HUES6 (cell line): ENCODE measurements around the gene OR4F15.
"Not testable (repeated sequence)": the region's sequence is repeated elsewhere in the genome, so short reads cannot be mapped to it uniquely, and the experiment has no call there.

Experiments
- H3K27ac ChIP-seq: 2 replicates; pipeline ENCODE4 v1.7.0; 2013; ENCODE audit warnings: low read depth, mild to moderate bottlenecking, low read length, inconsistent platforms
- H3K27me3 ChIP-seq: 2 replicates; pipeline ENCODE4 v1.6.1; 2013; ENCODE audit warnings: low read length; ENCODE audit not compliant: control insufficient read depth, insufficient read depth
- H3K36me3 ChIP-seq: 2 replicates; pipeline ENCODE4 v1.6.1; 2013; ENCODE audit warnings: low read length; ENCODE audit not compliant: control insufficient read depth, insufficient read depth
- H3K4me1 ChIP-seq: 2 replicates; pipeline ENCODE4 v1.6.1; 2013; ENCODE audit warnings: low read length; ENCODE audit not compliant: control insufficient read depth, insufficient read depth
- H3K4me3 ChIP-seq: 2 replicates; pipeline ENCODE4 v1.5.1; 2013; ENCODE audit warnings: low read depth, low read length
- H3K9ac ChIP-seq: one replicate; pipeline ENCODE4 v1.6.1; 2013; ENCODE audit warnings: mild to moderate bottlenecking, low read length
- H3K9me3 ChIP-seq: 2 replicates; pipeline ENCODE4 v1.6.1; 2013; ENCODE audit warnings: low read depth, low read length; ENCODE audit not compliant: control insufficient read depth, insufficient read depth

OR4F15 gene

GRCh38 chr15:101784644-101785043, 27.4 kb upstream of the OR4F15 start:
- H3K27ac ChIP-seq, result no peak overlapping the region
- no peak overlapping the region for H3K4me3 ChIP-seq
- no peaks in the 10 kb centered on the region for H3K9me3 ChIP-seq
- H3K27me3 ChIP-seq, result no peaks in the 10 kb centered on the region
- H3K9ac ChIP-seq, result no peak overlapping the region
- no peaks in the 10 kb centered on the region for H3K36me3 ChIP-seq
- H3K4me1 ChIP-seq, result no peaks in the 10 kb centered on the region

- not testable (repeated sequence) for H3K9ac ChIP-seq, H3K4me1 ChIP-seq, H3K27me3 ChIP-seq, H3K36me3 ChIP-seq, H3K9me3 ChIP-seq, H3K27ac ChIP-seq, H3K4me3 ChIP-seq
These were observed 25.6 kb upstream of the OR4F15 start for GRCh38 chr15:101786422-101786821.

- not testable (repeated sequence) for H3K27ac ChIP-seq, H3K4me1 ChIP-seq, H3K27me3 ChIP-seq
These were observed 24.0 kb upstream of the OR4F15 start for GRCh38 chr15:101788001-101788400.

GRCh38 chr15:101788503-101789269, 23.3 kb upstream of the OR4F15 start:
- not testable (repeated sequence) for H3K4me1 ChIP-seq, H3K27ac ChIP-seq, H3K4me3 ChIP-seq, H3K9me3 ChIP-seq, H3K27me3 ChIP-seq, H3K9ac ChIP-seq, H3K36me3 ChIP-seq

More at GRCh38 chr15:101788001-101788400, 24.0 kb upstream of the OR4F15 start:
- H3K9ac ChIP-seq, H3K4me3 ChIP-seq, H3K9me3 ChIP-seq, H3K36me3 ChIP-seq: not testable (repeated sequence)

GRCh38 chr15:101790748-101791147, 21.3 kb upstream of the OR4F15 start:
- not testable (repeated sequence) for H3K27me3 ChIP-seq, H3K9me3 ChIP-seq, H3K4me1 ChIP-seq, H3K4me3 ChIP-seq, H3K9ac ChIP-seq, H3K36me3 ChIP-seq, H3K27ac ChIP-seq

- not testable (repeated sequence) for H3K9me3 ChIP-seq, H3K36me3 ChIP-seq, H3K27me3 ChIP-seq, H3K27ac ChIP-seq, H3K9ac ChIP-seq, H3K4me3 ChIP-seq, H3K4me1 ChIP-seq
These were observed 18.0 kb upstream of the OR4F15 start for GRCh38 chr15:101793981-101794380.

- H3K9me3 ChIP-seq, result no peaks in the 10 kb centered on the region
- H3K36me3 ChIP-seq, result no peaks in the 10 kb centered on the region
- H3K4me1 ChIP-seq, result no peaks in the 10 kb centered on the region
- no peak overlapping the region for H3K27ac ChIP-seq
- no peaks in the 10 kb centered on the region; the same call in 1 of the 2 replicates for H3K27me3 ChIP-seq
- H3K9ac ChIP-seq, result no peak overlapping the region
- H3K4me3 ChIP-seq, result no peak overlapping the region
These were observed 16.5 kb upstream of the OR4F15 start for GRCh38 chr15:101795455-101795854.

- no peaks in the 10 kb centered on the region; the same call in 1 of the 2 replicates for H3K27me3 ChIP-seq
- no peaks in the 10 kb centered on the region for H3K36me3 ChIP-seq
- no peak overlapping the region for H3K27ac ChIP-seq
- no peak overlapping the region for H3K9ac ChIP-seq
- H3K4me1 ChIP-seq, result no peaks in the 10 kb centered on the region
- H3K9me3 ChIP-seq, result no peaks in the 10 kb centered on the region
- H3K4me3 ChIP-seq, result no peak overlapping the region
These were observed 12.3 kb upstream of the OR4F15 start for GRCh38 chr15:101799665-101800064.

- H3K4me3 ChIP-seq, result no peak overlapping the region
- H3K9me3 ChIP-seq, result no peaks in the 10 kb centered on the region
- H3K36me3 ChIP-seq, result no peaks in the 10 kb centered on the region
- H3K27ac ChIP-seq, result no peak overlapping the region
- no peaks in the 10 kb centered on the region for H3K4me1 ChIP-seq
- H3K9ac ChIP-seq, result no peak overlapping the region
- H3K27me3 ChIP-seq, result no peaks in the 10 kb centered on the region; the same call in 1 of the 2 replicates
These were observed 11.0 kb upstream of the OR4F15 start for GRCh38 chr15:101801048-101801447.

GRCh38 chr15:101803209-101803608, 8.8 kb upstream of the OR4F15 start, which contains the start of gene OR4F6:
OR4F6 (plus strand) TSS chr15:101803509; CDS start chr15:101805720, 2,211 bp downstream.
- no peak within 1 kb of the TSS for H3K9ac ChIP-seq
- no peaks in the 10 kb centered on the region for H3K9me3 ChIP-seq
- H3K27me3 ChIP-seq, result no peaks in the 10 kb centered on the region; the same call in 1 of the 2 replicates
- no peaks in the 10 kb centered on the region for H3K4me1 ChIP-seq
- H3K4me3 ChIP-seq, result no peak within 1 kb of the TSS
- no peak within 1 kb of the TSS for H3K27ac ChIP-seq
- no peaks in the 10 kb centered on the region for H3K36me3 ChIP-seq

GRCh38 chr15:101803676-101804075, 8.3 kb upstream of the OR4F15 start:
- Histone ChIP-seq H3K9me3 (no peaks in the 10 kb centered on the region), H3K4me1 (no peaks in the 10 kb centered on the region), H3K27ac (no peak overlapping the region), H3K36me3 (no peaks in the 10 kb centered on the region), H3K4me3 (no peak overlapping the region), H3K9ac (no peak overlapping the region), H3K27me3 (no peaks in the 10 kb centered on the region; the same call in 1 of the 2 replicates)
